SK-N-SH treated with all-trans-retinoic acid at 6 μM for 48 hours (cell line): ENCODE data around the gene FAM124B.

Experiments used
- ZC3H10 ChIP-seq: fragments of 250-450 bp; sonication (Bioruptor Pico); IDR thresholded peaks from 2 replicates; pipeline ENCODE4 v1.5.1; 2021; ENCODE audit warnings: mild to moderate bottlenecking, moderate library complexity
- TF ChIP-seq, protein P1 (sequence below): fragments of 250-450 bp; sonication (Bioruptor Pico); IDR thresholded peaks from 2 replicates; pipeline ENCODE4 v1.8.0; 2020; ENCODE audit warnings: mild to moderate bottlenecking, moderate library complexity, borderline replicate concordance
- TF ChIP-seq, protein P2 (sequence below): fragments of 250-450 bp; sonication (Bioruptor Pico); IDR thresholded peaks from 2 replicates; pipeline ENCODE4 v1.5.1; 2020; ENCODE audit warnings: low read depth, mild to moderate bottlenecking, moderate library complexity
- TF ChIP-seq, protein P3 (sequence below): fragments of 250-450 bp; sonication (Bioruptor Pico); IDR thresholded peaks from 2 replicates; pipeline ENCODE4 v1.8.0; 2021; ENCODE audit warnings: low read depth, mild to moderate bottlenecking, moderate library complexity, borderline replicate concordance

DNA sequence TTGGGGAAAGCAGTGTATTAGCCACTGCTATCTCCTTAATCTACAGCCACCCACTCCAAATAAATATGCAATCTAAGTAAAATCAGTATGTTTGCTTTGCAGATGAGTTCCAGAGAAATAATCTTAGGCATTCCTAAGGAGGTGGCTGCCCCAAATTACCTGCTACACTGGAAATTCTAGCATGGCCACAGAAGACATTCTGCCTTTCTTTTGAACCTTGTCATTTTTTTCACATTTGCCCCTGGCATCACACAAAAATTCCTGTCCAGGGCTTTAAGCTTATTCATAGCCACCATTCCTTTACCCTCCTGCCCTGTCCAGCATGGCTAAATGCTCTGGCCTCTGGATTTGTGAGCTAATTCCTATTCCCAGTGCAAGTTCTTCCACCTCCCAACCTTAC is 36.8 kb upstream of the FAM124B start:
- TF ChIP-seq, protein P1, sequence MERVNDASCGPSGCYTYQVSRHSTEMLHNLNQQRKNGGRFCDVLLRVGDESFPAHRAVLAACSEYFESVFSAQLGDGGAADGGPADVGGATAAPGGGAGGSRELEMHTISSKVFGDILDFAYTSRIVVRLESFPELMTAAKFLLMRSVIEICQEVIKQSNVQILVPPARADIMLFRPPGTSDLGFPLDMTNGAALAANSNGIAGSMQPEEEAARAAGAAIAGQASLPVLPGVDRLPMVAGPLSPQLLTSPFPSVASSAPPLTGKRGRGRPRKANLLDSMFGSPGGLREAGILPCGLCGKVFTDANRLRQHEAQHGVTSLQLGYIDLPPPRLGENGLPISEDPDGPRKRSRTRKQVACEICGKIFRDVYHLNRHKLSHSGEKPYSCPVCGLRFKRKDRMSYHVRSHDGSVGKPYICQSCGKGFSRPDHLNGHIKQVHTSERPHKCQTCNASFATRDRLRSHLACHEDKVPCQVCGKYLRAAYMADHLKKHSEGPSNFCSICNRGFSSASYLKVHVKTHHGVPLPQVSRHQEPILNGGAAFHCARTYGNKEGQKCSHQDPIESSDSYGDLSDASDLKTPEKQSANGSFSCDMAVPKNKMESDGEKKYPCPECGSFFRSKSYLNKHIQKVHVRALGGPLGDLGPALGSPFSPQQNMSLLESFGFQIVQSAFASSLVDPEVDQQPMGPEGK (CRISPR knock-in tag) = no peak
- TF ChIP-seq, protein P2, sequence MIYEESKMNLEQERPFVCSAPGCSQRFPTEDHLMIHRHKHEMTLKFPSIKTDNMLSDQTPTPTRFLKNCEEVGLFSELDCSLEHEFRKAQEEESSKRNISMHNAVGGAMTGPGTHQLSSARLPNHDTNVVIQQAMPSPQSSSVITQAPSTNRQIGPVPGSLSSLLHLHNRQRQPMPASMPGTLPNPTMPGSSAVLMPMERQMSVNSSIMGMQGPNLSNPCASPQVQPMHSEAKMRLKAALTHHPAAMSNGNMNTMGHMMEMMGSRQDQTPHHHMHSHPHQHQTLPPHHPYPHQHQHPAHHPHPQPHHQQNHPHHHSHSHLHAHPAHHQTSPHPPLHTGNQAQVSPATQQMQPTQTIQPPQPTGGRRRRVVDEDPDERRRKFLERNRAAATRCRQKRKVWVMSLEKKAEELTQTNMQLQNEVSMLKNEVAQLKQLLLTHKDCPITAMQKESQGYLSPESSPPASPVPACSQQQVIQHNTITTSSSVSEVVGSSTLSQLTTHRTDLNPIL = no peak
- no peak for TF ChIP-seq ZC3H10 (CRISPR knock-in tag)
- TF ChIP-seq, protein P3, sequence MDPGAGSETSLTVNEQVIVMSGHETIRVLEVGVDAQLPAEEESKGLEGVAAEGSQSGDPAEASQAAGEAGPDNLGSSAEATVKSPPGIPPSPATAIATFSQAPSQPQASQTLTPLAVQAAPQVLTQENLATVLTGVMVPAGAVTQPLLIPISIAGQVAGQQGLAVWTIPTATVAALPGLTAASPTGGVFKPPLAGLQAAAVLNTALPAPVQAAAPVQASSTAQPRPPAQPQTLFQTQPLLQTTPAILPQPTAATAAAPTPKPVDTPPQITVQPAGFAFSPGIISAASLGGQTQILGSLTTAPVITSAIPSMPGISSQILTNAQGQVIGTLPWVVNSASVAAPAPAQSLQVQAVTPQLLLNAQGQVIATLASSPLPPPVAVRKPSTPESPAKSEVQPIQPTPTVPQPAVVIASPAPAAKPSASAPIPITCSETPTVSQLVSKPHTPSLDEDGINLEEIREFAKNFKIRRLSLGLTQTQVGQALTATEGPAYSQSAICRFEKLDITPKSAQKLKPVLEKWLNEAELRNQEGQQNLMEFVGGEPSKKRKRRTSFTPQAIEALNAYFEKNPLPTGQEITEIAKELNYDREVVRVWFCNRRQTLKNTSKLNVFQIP (CRISPR knock-in tag) = no peak
